HS-27A (cell line): ENCODE data around the gene CBFB.
"Not testable (repeated sequence)": the region's sequence is repeated elsewhere in the genome, so short reads cannot be mapped to it uniquely, and the experiment has no call there.

Source experiments
- DNase-seq: peaks from one replicate; pipeline ENCODE4 v3.0.0-alpha.2; 2012; ENCODE audit warnings: low read depth, missing footprints

The CBFB gene

DNA sequence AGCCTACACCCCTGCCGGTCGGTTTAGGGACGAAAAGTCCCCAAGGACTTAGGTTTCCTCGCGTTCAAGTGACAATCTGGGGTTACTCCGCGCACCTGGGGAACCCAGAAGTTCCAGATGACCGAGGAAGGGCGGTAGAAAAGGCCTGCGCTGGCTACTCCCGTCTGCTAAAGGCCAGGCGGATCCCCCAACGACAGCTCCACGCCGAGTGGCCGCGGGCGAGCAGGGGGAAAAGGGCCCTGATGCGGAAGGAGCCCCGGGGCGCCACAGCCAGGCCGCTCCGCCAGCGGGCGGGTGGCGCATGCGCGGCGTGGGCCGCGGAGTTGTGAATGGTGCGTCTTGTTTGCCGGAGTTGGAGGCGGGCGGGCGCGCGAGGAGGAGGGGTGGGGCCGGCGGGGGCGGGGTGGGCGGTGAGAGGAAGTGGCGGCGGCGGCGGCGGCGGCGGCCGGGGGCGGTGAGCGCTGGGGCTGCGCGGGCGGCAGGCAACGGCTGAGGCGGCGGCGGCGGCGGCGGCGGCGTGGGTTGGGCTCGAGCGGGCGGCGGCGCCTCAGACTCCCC lies at the start of gene CBFB:
Gene CBFB, plus strand, starts transcription at position 454 of the 558 bp plus-strand sequence. CDS start 259 bp downstream, outside the sequence.
- peak; percentile 81 for DNase-seq

DNA sequence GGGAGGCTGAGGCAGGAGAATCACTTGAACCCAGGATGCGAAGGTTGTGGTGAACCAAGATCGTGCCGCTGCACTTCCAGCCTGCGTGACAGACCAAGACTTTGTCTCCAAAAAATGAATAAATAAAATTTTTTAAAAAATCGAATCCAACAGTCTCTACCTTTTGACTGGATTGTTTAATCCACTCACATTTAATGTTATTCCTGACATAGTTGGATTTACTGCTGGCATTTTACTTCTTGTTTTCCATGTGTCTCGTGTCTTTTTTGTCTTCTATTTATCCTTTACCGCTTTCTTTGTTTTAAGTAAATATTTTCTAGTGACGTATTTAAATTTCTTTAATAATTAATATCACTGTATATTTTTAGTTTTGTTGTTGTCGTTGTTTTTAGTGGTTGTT lies 45.9 kb upstream of the CBFB start:
- no peak for DNase-seq

DNA sequence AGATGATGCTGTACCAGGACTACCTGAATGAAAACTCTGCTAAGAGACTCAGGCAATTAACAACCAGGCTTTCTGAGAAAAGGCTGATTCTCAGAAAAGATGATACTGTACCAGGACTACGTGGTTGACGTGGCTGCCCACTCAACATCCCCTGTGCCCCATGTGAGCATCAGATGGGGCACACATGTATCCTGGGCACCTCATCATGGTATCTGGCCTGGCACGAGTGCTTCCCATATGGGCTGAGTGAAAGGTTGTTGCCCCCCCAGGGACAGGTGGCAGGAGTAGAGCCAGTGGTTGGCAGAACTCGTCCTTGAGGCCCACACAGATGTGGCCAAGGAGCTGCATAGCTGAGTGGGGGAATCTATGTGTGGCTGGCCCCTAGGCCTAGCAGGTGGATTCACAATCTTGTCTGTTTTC lies 44.0 kb upstream of the CBFB start:
- no peak for DNase-seq

DNA sequence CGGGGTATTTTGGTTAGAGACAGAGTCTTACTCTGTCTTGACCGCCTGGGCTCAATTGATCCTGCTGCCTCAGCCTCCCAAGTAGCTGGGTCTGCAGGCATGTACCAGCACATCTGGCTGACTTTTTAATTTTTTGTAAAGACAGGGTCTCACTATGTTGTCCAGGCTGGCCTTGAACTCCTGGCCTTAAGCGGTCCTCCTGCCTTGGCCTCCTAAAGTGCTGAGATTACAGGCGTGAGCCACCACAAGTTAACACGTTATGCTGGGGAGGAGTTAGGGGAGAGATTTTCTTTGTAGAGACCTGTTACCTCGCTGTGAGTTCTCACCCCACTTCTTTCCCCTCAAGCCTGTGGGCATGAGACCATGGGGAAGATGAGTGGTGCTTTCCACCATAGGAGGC lies 42.4 kb upstream of the CBFB start:
- no peak for DNase-seq

DNA sequence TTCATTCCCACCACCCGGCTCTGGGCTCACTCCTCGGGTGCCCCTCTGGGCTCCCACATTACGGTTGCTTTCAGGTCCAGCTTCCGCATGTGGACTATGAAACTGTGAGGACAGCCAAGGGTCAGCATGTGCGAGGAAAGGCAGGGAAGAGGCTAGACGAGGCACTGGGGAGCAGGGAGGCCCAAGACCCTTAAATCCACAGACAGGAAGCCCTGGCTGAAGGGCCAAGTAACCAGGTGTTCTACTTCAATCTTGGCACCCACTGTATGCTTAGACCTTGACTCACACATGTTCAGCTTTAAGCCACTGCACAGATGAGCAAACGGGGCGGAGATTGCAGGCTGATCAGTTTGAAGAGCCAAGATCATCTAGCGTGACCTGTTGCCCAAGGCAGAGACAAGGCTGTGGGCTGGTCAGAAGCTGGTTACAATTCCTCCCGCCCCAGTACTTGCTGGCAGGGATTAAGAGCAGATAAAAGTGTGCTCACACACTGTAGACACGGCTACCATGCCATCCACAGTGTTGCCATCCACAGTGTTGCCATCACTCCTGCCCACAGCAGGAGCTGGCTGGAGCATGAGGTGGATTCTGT lies 40.7 kb upstream of the CBFB start, which contains the start of gene CES4A:
Gene CES4A, plus strand, starts transcription at position 393 of the 592 bp plus-strand sequence. Its CDS starts 184 bp downstream, at position 577.
- DNase-seq: no peak

DNA sequence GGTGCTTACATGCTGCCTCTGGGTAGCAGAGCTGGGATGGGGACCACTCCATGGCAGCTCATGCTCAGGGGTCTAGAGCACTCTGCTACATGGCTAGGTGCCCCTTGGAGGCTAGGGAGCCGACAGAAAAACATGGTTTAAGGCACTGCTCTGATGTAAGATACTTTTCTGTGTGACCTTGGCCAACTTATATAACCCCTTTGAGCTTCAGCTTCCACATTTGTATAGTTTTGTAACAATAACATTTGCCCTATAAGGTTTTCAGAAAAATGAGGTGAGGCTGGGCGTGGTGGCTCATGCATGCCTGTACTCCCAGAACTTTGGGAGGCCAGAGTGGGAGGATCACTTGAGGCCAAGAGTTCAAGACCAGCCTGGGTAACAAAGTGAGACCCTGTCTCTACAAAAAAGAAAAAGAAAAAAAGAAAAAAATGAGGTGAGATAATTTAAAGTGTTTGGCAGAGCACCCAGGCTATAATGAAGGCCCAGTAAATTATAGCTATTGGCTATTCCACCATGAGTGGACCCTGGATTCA lies 37.3 kb upstream of the CBFB start:
- DNase-seq: no peak

DNA sequence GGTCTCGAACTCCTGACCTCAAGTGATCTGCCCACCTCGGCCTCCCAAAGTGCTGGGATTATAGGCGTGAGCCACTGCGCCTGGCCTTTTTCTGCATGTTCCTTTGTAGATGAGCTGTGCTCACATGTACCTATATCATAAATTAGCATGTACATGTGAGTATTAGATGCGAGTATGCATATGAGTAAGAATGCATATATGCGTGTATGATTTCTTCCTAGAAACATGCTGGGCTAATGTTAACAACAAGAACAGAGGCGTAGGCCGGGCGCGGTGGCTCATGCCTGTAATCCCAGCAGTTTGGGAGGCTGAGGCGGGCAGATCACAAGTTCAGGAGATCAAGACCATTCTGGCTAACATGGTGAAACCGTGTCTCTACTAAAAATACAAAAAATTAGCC lies 35.4 kb upstream of the CBFB start:
- not testable (repeated sequence) for DNase-seq

DNA sequence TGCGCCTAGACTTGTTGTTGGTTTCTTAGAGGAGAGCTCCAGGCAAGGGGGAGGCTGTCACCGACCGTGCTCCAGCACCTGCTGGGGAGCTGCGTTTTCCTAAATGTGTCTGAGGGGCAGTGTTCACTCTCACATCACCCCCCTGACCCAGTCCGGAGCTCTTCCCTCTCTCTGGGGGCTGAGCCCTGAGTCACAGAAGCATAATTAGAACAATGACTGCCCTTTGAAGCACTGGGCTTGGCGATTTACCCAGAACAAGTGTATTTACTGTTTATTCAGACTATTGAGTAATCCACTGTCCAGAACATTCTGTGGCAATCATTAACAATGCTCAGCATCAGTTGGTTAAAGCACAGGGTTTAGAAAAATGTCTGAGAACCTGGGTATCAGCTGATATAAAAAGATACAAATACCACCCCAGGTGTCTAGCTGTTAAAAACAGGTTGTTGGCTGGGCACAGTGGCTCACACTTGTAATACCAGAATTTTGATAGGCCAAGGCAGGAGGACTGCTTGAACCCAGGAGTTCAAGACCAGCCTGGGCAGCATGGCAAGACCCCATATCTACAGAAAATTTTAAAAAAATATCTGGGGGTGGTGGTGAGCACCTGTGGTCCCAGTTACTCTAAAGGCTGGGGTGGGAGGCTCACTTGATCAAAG lies 32.5 kb upstream of the CBFB start:
- DNase-seq: no peak

DNA sequence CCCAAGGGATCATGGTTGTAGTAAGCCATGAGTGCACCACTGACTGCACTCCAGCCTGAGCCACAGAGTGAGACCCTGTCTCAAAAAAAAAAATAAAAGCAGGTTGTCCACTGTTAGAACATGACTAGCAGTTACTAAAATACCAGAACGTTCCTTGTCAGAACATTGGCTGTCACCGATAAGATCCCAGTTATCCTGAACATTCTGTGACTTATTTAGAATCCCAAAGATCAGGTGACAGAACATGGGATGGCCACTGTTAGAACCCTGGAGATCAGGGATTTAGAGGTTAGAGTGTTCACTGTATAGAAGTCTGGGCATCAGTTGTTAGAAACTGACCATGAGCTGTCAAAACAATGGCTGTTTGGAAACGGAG lies 32.0 kb upstream of the CBFB start:
- DNase-seq: no peak

DNA sequence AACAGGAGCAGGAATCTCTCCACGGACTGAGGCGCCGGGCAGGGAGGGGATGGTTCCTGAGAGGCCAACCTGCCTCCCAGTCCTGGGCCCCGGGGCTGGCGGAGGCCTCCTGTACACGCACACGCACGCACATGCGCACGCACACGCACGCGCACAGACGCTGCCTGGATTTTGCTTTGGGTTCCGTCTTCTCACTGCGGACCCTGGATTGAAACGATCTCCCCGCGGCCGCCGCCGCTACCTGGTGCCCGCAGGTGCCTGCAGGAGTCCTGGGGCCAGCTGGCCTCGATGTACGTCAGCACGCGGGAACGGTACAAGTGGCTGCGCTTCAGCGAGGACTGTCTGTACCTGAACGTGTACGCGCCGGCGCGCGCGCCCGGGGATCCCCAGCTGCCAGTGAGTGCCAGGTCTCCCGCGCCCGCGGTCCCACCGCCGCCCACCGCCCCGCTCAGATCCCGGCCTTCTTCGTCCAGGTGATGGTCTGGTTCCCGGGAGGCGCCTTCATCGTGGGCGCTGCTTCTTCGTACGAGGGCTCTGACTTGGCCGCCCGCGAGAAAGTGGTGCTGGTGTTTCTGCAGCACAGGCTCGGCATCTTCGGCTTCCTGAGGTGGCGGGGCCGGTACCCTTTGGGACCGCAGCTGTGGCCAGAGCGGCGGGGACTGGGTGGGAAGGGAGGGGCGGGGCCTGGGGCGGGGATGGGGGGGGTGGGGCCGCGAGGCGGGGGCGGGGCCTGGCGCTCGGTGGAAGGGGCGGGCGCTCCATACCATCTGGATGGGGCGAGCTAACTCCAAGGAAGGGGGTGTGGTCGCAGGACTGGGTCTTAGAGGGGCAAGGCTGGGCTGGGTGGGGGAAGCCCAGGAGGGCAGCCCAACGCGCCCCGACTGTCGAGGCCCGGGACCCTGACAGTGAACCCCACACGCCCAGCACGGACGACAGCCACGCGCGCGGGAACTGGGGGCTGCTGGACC lies 28.3 kb upstream of the CBFB start:
- DNase-seq: no peak

DNA sequence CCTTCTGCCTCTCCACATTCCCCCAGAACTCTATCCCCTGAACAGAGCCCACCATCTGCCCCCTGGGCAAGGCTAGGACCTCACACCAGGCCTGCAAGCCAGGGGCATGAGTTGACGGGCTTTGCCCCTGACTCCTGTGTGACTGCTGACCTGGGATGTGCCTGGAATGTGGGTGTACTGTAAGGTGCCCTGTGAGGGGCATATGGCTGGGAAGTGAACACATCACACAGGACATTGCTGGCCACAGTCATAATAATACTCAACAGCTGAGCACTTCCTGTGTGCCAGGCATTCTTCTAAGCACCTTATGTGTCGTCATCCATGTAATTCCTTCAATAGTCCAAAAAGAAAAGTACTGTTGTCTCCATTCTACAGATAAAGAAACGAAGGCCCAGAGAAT lies 27.2 kb upstream of the CBFB start:
- no peak for DNase-seq

DNA sequence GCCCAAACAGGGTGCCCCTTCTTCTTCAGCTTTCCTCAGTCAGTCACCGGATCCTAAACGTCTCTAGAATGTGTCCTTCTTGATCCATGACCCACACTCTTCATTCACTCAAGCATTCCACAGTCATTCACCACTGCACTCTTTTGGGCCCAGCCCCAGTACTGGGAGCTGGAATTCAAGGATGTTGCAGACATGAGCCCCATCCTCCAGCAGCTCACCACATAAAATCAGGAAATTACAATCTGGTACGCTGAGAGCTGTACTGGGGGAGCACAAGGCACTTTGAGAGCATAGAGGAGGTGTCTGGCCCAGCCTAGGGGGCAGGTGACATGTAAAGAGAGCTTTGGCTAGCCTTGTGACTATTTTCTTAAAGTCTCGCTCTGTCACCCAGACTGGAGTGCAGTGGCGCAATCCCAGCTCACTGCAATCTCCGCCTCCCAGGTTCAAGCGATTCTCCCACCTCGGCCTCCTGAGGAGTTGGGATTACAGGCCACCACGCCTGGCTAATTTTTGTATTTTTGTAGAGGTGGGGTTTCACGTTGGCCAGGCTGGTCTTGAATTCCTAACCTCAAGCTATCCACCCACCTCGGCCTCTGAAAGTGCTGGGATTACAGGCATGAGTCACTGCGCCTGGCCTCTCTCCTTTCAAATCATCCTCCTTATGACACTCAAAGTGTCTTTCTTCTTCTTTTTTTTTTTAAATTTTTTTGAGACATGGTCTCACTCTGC lies 21.9 kb upstream of the CBFB start:
- no peak for DNase-seq

DNA sequence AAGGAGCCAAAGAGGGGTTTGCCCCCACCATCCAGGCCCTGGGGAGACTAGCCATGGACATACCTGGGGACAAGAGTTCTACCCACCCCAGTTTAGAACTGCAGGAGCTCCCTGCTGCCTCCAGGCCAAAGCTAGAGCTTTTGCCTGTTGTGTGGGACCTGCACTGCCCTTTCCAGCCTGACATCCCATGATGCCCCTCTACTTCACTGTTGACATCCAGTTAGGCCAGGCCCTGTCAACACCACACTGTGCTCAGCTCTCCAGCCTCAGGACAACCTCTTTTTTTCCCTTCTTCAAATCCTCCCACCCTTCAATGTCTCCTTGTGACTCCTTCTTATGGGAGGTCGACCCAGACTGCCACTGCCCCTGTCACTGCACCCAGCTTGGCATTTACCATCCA lies 19.8 kb upstream of the CBFB start:
- DNase-seq: no peak

DNA sequence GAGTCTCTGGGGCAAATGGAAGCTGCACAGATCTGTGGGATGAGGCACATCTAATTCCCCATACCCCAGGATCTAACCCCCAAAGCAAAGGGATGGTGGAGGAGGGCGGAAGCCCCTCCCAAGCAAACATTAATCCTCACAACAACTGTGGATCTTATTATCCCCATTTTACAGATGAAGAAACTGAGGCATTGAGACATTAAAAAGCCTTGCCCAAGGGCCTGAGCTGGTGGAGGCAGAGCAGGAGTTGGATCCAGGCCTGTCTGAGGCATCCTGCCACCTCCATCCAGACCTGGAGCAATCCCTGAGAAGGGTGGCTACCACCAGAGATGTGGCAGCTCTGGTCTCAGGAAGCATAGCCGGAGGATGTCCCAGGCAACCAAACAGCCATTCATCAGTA lies 17.7 kb upstream of the CBFB start:
- no peak for DNase-seq

DNA sequence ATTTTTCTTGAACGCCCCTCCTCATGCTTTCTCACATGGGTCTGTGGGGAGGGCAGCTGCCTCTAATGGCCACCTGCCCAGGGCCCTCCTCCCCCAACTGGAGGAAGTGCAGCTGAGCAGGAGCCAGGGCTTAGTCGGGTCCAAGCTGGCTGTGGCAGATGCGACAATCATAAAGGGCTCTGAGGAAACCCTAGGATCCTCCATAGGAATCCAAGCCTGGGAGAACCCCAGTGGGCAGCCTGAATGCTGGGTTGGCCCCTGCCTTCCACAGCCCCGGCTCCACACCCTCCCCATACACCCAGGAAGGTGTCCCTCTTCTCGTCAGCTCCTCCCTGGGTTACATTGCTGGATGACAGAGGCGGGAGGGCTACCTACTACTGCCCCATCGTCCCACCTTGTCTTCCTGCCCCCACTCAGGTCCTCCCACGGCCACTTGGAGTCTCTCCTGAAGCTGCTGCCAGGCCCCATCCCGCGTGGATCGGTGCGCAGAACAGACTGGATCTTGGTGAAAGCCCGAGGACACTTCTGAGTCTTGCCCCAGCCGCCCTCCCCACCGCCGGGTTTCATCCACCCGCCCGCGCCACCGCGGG lies 15.6 kb upstream of the CBFB start:
- no peak for DNase-seq

DNA sequence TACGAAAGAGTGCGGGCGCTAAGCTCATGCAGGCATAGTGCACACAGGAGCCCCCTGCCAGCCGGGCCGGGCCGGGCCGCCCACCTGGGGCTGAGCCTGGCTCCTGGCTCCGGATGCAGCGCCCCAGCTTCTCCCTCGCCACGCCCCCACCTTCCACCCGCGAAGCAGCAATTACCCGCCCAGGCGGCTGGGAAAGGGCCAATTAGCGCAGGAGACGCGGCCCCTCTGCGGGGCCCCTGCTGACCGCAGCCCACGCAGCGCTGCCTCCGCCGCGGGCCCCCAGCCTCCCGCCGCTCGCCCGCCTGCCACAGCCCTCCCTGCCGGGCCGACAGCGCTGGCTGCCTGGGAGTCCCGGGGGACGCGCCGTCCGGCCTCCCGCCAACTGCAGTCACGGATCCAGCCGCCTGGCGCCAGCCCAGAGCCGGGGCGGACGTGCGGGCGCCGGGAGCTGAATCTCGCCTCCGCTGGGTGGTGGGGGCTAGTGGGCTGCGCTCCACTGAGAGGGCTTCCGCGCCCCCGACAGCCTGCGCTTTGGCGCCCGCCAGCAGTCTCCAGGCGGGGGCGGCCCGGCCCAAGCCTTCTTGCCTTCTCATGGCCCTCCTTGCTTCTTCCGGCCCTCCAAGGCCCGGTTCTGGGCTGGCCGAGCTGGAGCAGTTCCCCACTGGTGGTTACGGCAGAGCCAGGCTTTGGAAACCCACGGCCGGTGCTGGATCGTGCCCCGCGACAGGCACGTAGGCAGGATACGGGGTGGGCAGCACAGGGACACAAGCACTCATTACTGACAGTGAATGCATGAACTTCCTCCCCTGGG lies 14.9 kb upstream of the CBFB start:
- DNase-seq: no peak

DNA sequence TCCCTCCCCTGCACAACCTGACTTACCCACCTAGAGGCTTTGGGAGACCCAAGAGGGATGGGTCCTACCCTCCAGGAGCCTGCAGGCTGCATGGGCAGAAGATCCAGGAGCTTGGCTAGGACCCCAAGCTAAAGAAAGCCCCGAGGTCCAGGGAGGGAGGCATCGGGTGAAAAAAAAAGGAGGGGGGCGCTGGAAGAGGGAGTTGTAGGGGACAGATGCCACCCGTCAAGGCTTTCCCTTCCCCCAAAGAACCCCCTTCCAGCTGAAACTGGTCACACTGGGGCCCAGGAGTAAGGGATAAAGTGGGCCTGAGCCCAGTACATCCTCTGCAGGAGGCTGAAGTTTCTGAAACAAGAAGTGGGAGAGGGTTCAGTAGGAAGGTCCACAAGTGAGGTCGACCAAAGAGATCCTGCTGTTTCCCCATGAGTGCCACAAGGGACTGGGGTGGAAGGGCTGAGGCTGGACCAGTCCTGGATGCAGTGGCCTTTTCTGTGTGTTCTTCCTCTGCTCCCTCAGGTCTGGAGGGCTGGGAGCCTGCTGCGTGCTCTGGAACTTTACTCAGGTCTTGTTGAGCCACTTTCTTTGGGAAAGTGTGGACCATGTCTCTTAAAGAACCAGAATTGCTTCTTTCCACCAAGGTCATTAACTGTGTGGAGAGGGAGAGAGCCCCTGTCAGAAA lies 14.2 kb upstream of the CBFB start:
- DNase-seq: no peak

DNA sequence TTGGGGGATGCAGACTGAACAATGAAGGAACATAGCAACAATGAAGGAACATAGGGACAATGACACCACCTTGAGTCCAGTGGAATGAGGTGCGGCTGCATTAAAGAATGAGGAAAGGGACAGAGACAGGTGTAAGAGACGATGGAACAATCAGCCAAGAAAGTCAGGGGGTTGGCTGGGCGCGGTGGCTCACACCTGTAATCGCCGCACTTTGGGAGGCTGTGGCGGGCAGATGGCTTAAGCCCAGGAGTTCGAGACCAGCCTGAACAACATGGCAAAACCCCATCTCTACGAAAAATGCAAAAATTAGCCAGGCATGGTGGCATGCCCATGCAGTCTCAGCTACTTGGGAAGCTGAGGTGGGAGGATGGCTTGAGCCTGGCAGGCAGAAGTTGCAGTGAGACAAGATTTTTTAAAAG lies 13.6 kb upstream of the CBFB start:
- no peak for DNase-seq

DNA sequence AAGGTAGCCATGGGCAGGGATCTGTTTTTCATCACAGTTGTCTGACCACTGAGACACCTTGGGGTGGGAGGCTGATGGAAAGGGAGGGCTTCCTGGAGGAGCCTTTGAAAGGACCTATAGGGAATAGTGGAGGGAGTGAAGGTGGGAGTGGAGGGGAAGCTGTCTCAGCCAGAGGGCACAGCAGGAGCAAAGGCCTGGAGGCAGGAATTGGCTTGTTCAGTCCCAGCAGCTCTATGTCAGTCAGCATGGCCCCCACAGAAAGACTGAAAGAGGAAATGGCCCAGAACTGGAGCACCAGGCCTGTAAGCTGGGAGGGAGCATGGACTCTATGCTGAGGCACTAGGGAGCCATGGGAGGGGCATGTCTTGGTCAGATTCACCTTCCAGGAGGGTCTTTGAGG lies 12.8 kb upstream of the CBFB start:
- DNase-seq: no peak
